ENCODE results near the gene EZH1.
A peak's percentile ranks its signal among the peaks of the same experiment; 100 is the strongest.

EZH1 gene

GRCh38 chr17:42675348-42675964 lies 69.4 kb downstream of the EZH1 start:
- TF ChIP-seq RAD21 (IDR thresholded peaks at IDR 0.05; ENCODE audit: low read depth) (no peak), ZBTB7A (IDR thresholded peaks at IDR 0.05; ENCODE audit: low read depth) (peak; percentile 63; the same call in 1 of the 2 replicates), YY1 (IDR thresholded peaks at IDR 0.05; ENCODE audit: low read depth) (no peak), FOXM1 (IDR thresholded peaks at IDR 0.05; ENCODE audit: borderline replicate concordance, low read depth) (no peak), NFIC (IDR thresholded peaks at IDR 0.05) (peak; percentile 62)

DNA sequence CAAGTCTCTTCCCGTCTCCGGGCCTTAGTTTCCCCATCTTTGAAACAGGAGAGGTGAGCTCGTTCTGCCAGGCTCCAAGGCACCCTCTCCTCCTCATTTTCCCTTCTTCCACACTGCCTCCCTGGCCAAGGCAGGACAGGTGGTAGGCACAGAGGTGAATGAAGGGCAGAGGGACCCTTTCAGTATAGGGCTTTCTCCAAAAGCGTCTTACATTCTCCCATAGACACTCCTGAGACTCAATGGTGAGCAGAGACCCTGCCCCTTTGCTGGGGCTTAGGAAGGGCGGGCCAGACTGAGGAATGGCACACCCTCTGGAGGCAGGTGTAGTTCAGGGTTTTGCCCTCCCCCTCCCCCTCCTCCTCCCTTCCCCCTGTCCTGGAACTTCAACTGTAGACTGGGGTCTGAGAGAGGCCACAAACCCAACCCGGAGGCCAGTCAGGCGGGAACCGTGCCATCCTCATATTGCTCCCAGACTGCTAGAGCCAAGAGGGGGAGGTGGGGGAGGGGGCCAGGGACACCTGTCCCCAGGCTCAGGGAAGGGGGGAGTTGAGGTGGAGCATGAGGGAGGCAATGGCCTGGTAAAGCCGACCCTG lies 70.0 kb downstream of the EZH1 start:
- TF ChIP-seq, protein P1, sequence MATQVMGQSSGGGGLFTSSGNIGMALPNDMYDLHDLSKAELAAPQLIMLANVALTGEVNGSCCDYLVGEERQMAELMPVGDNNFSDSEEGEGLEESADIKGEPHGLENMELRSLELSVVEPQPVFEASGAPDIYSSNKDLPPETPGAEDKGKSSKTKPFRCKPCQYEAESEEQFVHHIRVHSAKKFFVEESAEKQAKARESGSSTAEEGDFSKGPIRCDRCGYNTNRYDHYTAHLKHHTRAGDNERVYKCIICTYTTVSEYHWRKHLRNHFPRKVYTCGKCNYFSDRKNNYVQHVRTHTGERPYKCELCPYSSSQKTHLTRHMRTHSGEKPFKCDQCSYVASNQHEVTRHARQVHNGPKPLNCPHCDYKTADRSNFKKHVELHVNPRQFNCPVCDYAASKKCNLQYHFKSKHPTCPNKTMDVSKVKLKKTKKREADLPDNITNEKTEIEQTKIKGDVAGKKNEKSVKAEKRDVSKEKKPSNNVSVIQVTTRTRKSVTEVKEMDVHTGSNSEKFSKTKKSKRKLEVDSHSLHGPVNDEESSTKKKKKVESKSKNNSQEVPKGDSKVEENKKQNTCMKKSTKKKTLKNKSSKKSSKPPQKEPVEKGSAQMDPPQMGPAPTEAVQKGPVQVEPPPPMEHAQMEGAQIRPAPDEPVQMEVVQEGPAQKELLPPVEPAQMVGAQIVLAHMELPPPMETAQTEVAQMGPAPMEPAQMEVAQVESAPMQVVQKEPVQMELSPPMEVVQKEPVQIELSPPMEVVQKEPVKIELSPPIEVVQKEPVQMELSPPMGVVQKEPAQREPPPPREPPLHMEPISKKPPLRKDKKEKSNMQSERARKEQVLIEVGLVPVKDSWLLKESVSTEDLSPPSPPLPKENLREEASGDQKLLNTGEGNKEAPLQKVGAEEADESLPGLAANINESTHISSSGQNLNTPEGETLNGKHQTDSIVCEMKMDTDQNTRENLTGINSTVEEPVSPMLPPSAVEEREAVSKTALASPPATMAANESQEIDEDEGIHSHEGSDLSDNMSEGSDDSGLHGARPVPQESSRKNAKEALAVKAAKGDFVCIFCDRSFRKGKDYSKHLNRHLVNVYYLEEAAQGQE (IDR thresholded peaks at IDR 0.05; ENCODE audit: low read depth), result no peak
- no peak for TF ChIP-seq CEBPB (IDR thresholded peaks at IDR 0.05)
- TF ChIP-seq NFIC (IDR thresholded peaks at IDR 0.05), result no peak
- TF ChIP-seq YY1 (IDR thresholded peaks at IDR 0.05; ENCODE audit: low read depth), result no peak

DNA sequence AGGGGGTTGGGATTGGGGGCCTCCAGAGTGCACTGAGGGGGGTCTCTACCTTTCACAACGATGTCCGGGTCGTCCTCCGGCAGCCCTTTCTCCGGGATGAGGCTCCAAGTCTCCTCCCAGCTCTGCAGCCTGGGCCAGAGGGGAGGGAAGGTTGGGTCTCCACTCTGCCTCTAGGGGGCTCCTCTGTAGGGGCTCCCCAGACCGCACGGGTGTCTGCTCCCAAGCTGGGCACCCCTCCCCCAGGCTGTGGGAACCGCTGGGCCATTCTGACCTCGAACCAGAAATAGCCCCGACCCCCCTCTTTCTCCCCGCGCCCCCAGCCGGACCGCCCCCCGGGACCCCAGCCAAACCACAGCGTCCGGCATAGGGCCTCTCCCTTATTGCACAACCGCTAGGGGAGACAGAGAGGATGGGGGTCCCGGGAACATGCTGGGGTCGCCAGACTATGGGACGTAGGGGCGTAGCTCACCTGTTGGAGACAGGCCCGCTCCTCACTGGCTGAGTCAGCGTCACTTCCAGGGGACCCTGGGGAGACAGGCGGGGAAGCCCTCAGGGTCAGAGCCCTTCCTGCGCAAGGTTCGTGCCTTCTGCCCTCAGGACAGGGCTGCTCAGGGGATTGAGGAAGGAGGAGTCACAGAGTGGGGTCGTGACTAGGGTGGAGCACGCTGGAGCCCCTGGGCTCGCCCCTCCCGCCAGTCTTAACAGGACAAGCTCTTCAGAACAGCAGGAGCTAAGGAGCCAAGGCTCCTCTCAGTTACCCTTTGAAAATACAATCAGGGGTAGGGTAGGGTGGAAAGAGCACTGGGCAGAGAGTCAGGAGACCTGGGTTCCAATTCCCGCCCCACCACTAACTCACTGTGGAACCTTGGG lies 70.7 kb downstream of the EZH1 start:
- TF ChIP-seq NFIC (IDR thresholded peaks at IDR 0.05) (peak; percentile 46; the same call in 1 of the 2 replicates), ZBTB7A (IDR thresholded peaks at IDR 0.05; ENCODE audit: low read depth) (no peak), CEBPB (IDR thresholded peaks at IDR 0.05) (peak; percentile 81), TAF1 (IDR thresholded peaks at IDR 0.05; ENCODE audit: low read depth) (no peak), TCF12 (IDR thresholded peaks at IDR 0.05; ENCODE audit: low read depth) (no peak), EP300 (IDR thresholded peaks at IDR 0.05; ENCODE audit: borderline replicate concordance) (no peak), MAX (IDR thresholded peaks at IDR 0.05) (no peak)

DNA sequence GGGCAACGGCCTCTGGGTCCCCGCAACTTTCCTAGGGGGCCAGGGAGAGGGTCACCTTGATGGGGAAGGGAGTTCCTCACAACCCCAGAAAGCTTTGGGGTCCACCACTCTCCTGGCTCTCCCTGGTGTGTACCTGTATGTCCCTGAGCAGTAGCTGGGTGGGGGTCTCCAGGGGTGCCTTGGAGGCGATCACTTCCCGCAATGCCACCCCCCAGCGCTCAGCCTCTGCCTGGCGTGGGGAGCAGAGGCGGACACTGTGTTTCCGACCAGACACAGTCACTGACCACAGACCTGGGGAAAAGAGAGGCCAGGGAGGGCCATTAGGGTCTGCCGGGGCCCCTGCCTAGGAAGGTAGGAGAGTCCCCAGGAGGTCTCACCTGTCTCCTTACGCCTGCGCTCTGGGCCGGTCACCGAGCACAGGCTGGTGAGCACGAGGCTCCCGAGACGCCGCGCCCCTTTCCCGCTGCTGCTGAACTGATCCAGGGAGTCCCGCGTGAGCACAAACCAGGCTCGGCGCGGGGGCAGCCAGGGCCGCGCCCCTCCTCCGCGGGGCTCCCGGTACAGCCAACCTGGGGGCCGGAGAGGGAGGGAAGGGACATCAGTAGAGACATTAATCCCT lies 71.5 kb downstream of the EZH1 start:
- TF ChIP-seq CEBPB (IDR thresholded peaks at IDR 0.05), result no peak
- no peak for TF ChIP-seq MAX (IDR thresholded peaks at IDR 0.05)
- TF ChIP-seq, protein P1 (IDR thresholded peaks at IDR 0.05; ENCODE audit: low read depth), result no peak
- TF ChIP-seq TAF1 (IDR thresholded peaks at IDR 0.05; ENCODE audit: low read depth), result no peak
- TF ChIP-seq USF1 (IDR thresholded peaks at IDR 0.05), result no peak
- TF ChIP-seq FOXM1 (IDR thresholded peaks at IDR 0.05; ENCODE audit: borderline replicate concordance, low read depth), result no peak
- no peak for TF ChIP-seq TCF12 (IDR thresholded peaks at IDR 0.05; ENCODE audit: low read depth)
- TF ChIP-seq EGR1 (IDR thresholded peaks at IDR 0.05), result no peak
- TF ChIP-seq EP300 (IDR thresholded peaks at IDR 0.05; ENCODE audit: borderline replicate concordance), result no peak
- TF ChIP-seq CREB1 (IDR thresholded peaks at IDR 0.05; ENCODE audit: low read depth), result no peak
- no peak for TF ChIP-seq YY1 (IDR thresholded peaks at IDR 0.05; ENCODE audit: low read depth)
- TF ChIP-seq TEAD4 (IDR thresholded peaks at IDR 0.05), result no peak
- TF ChIP-seq NFIC (IDR thresholded peaks at IDR 0.05), result no peak
- no peak for TF ChIP-seq ZBTB7A (IDR thresholded peaks at IDR 0.05; ENCODE audit: low read depth)
- no peak for TF ChIP-seq RAD21 (IDR thresholded peaks at IDR 0.05; ENCODE audit: low read depth)

DNA sequence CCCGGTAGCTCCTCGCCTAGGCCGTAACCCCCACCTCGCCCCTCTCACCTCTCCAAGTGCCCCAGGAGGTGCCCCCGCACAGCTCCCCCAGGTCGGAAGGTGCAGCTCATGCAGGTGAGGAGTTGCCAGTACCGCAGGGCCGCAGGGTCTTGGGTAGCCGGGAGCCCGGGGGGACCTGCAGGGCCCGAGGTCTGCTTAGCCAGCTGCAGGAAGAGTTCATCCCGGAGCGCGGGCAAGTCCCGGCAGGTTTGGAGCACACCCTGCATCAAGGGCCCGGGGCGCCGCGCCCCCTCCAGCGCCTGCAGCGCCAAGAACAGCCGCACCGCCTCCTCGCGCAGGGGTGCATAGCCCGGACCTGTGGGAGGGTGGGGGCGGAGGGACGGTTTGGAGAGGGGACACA lies 72.8 kb downstream of the EZH1 start:
- TF ChIP-seq, protein P1 (IDR thresholded peaks at IDR 0.05; ENCODE audit: low read depth), result no peak

Data from Ishikawa (cell line).